HEK293T (cell line): Measurements from ENCODE around the gene HNRNPU.

ENCODE experiments used
- CTCF ChIA-PET: fragments of 350-600 bp; formaldehyde crosslinking; extraction: SDS; loops from one replicate; lab custom pipeline; 2021; ENCODE audit warnings: antibody characterized with exemption, inconsistent platforms; lab: Yijun Ruan, JAX
- POLR2A ChIA-PET: fragments of 350-600 bp; formaldehyde crosslinking; extraction: SDS; loops from one replicate; lab custom pipeline; 2020; ENCODE audit warnings: antibody characterized with exemption, inconsistent platforms; lab: Yijun Ruan, JAX
- DNase-seq: peaks from one replicate; pipeline ENCODE4 v3.0.0; 2012; ENCODE audit warnings: mixed read lengths; ENCODE audit errors: extremely low spot score
- ARNT ChIP-seq: fragments of 450-650 bp; IDR thresholded peaks from 2 replicates; pipeline ENCODE4 v1.6.1; 2017; ENCODE audit warnings: mild to moderate bottlenecking
- BHLHE40 ChIP-seq: fragments of 450-650 bp; IDR thresholded peaks from 2 replicates; pipeline ENCODE4 v1.6.1; 2016; ENCODE audit warnings: mild to moderate bottlenecking, moderate library complexity, borderline replicate concordance
- CTBP1 ChIP-seq: fragments of 450-650 bp; IDR thresholded peaks from 2 replicates; pipeline ENCODE4 v1.6.1; 2016; ENCODE audit warnings: borderline replicate concordance
- ELF4 ChIP-seq: fragments of 450-650 bp; IDR thresholded peaks from 2 replicates; pipeline ENCODE4 v1.6.1; 2017; ENCODE audit warnings: antibody characterized with exemption
- FOXA1 ChIP-seq: fragments of 450-650 bp; IDR thresholded peaks from 2 replicates; pipeline ENCODE4 v1.6.1; 2016; ENCODE audit warnings: mild to moderate bottlenecking
- FOXK2 ChIP-seq: fragments of 450-650 bp; IDR thresholded peaks from 2 replicates; pipeline ENCODE4 v1.6.1; 2016; ENCODE audit warnings: mild to moderate bottlenecking
- FOXM1 ChIP-seq: fragments of 450-650 bp; IDR thresholded peaks from 2 replicates; pipeline ENCODE4 v1.6.1; 2017; ENCODE audit warnings: mild to moderate bottlenecking, borderline replicate concordance
- HDGF ChIP-seq: fragments of 450-650 bp; IDR thresholded peaks from 2 replicates; pipeline ENCODE4 v1.6.1; 2017; ENCODE audit warnings: antibody characterized with exemption, borderline replicate concordance
- L3MBTL2 ChIP-seq: fragments of 450-650 bp; conservative IDR thresholded peaks from 2 replicates; pipeline ENCODE4 v1.6.1; 2016; ENCODE audit warnings: mild to moderate bottlenecking
- LEF1 ChIP-seq: fragments of 450-650 bp; IDR thresholded peaks from 2 replicates; pipeline ENCODE4 v1.6.1; 2017; ENCODE audit warnings: mild to moderate bottlenecking, borderline replicate concordance
- NFRKB ChIP-seq: fragments of 450-650 bp; IDR thresholded peaks from 2 replicates; pipeline ENCODE4 v1.6.1; 2016; ENCODE audit warnings: mild to moderate bottlenecking, moderate library complexity
- SP1 ChIP-seq: fragments of 450-650 bp; IDR thresholded peaks from 2 replicates; pipeline ENCODE4 v1.6.1; 2017
- SUZ12 ChIP-seq: fragments of 450-650 bp; IDR thresholded peaks from 2 replicates; pipeline ENCODE4 v1.6.1; 2016; ENCODE audit warnings: mild to moderate bottlenecking
- TARDBP ChIP-seq: fragments of 450-650 bp; IDR thresholded peaks from 2 replicates; pipeline ENCODE4 v1.6.1; 2016
- ZNF384 ChIP-seq: fragments of 450-650 bp; IDR thresholded peaks from 2 replicates; pipeline ENCODE4 v1.6.1; 2016
- TF ChIP-seq, protein P1 (sequence below): fragments of 450-650 bp; IDR thresholded peaks from 2 replicates; pipeline ENCODE4 v1.6.1; 2016

The HNRNPU gene

DNA sequence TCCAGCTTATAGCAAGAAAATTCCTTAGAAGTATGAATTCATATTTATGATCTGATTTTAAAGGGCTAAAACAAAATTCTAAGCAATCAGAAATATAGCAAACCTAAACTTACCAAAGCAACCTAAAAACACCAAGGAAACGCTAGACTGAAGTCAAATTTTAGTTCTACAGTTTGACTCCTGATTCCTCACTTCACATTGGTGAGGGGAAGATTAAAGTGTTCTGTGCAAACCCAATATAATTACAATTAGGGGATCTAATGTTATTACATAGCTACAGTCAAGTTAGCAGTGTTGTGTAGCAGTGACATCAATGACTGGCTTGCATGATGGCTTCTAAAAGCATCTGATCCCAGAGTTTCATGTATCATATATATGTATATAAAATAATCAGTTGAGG lies 11.6 kb downstream of the HNRNPU start:
- TF ChIP-seq ARNT: no peak
- no peak for TF ChIP-seq HDGF
- TF ChIP-seq CTBP1: no peak
- TF ChIP-seq LEF1: no peak
- TF ChIP-seq SUZ12: no peak
- no peak for TF ChIP-seq TARDBP
- no peak for TF ChIP-seq FOXA1
- TF ChIP-seq, protein P1, sequence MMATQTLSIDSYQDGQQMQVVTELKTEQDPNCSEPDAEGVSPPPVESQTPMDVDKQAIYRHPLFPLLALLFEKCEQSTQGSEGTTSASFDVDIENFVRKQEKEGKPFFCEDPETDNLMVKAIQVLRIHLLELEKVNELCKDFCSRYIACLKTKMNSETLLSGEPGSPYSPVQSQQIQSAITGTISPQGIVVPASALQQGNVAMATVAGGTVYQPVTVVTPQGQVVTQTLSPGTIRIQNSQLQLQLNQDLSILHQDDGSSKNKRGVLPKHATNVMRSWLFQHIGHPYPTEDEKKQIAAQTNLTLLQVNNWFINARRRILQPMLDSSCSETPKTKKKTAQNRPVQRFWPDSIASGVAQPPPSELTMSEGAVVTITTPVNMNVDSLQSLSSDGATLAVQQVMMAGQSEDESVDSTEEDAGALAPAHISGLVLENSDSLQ: no peak
- no peak for TF ChIP-seq FOXK2
- no peak for TF ChIP-seq SP1
- no peak for TF ChIP-seq NFRKB
- CTCF ChIA-PET: no interaction called here
- DNase-seq: no peak
- POLR2A ChIA-PET: interaction anchor here (0.9 to 4.8 kb wide), 3 partner anchors 9 to 190 kb away, joined by 3 to 37 read pairs (median 6); partner anchors contain the start of genes COX20 and HNRNPU

- CTCF ChIA-PET: interaction anchor here (1.2 kb wide), 1 partner anchor 191 kb away, joined by 7 read pairs; no protein-coding TSS in a partner anchor
- no peak for TF ChIP-seq LEF1
- TF ChIP-seq FOXK2: 0 out of 2 replicates have a peak, but pooled peaks have one; percentile 29
- TF ChIP-seq, protein P1: no peak
- no peak for DNase-seq
- POLR2A ChIA-PET: interaction anchor here (0.7 to 4.8 kb wide), 3 partner anchors 10 to 191 kb away, joined by 3 to 37 read pairs (median 3); partner anchors contain the start of gene HNRNPU
These were observed 12.7 kb downstream of the HNRNPU start for GRCh38 chr1:244851546-244852231.

GRCh38 chr1:244850896-244851295 lies 13.4 kb downstream of the HNRNPU start:
- TF ChIP-seq FOXK2 (no peak), NFRKB (no peak), SUZ12 (no peak), TARDBP (no peak), ELF4 (no peak; the same call in 1 of the 2 replicates), LEF1 (no peak)
- ChIA-PET POLR2A (interaction anchor here (1.3 to 4.8 kb wide), 2 partner anchors 11 to 15 kb away, joined by 4 to 37 read pairs; partner anchors contain the start of genes COX20 and HNRNPU), CTCF (interaction anchor here (0.7 to 1.2 kb wide), 2 partner anchors 90 to 192 kb away, joined by 5 to 7 read pairs; no protein-coding TSS in a partner anchor)
- no peak for DNase-seq

DNA sequence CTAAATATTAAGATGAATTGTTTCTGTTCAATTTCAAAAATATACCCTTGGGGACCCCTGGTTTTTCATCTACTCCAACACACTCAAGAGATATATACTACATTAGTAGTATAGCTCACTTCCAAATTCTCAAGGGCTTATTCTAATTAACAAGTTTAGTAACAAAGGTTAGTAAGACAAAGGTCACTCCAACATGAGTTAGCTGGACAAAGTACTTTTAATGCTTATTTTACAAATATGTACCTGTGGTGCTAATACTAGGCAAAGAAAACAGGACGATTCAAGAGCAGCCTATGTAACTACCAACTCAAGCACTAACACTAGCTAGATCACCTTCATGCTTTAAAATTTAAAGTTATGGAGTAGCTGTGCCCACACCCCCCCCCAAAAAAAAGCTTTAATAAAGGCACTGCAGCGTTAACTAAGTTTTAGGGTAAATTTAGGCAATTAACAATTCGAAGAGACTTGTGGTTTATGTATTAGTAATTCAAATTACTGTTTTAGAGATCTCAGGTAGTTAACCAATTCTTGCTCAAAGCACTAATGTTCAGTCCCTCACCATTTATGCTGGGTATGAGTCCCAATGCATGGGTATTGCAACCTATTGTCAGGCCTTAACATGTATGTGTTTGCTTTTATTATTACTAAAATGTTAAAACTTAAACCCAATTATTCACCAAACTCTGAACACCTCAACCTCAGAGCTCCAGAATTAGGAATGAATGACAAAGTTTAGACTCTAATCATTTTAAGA lies 14.1 kb downstream of the HNRNPU start:
- ChIA-PET POLR2A (interaction anchor here (1.3 to 4.8 kb wide), 2 partner anchors 12 to 14 kb away, joined by 4 to 37 read pairs; partner anchors contain the start of genes COX20 and HNRNPU), CTCF (interaction anchor here (0.7 kb wide), 1 partner anchor 91 kb away, joined by 5 read pairs; no protein-coding TSS in a partner anchor)
- DNase-seq: no peak
- TF ChIP-seq NFRKB (peak; percentile 26; the same call in 1 of the 2 replicates), FOXM1 (no peak)

GRCh38 chr1:244849189-244849866 lies 15.0 kb downstream of the HNRNPU start:
- POLR2A ChIA-PET: interaction anchor here (1.3 to 4.8 kb wide), 2 partner anchors 13 kb away, joined by 4 to 37 read pairs; partner anchors contain the start of genes COX20 and HNRNPU
- CTCF ChIA-PET: interaction anchor here (0.7 kb wide), 1 partner anchor 1102 kb away, joined by 6 read pairs; no protein-coding TSS in a partner anchor
- no peak for TF ChIP-seq ELF4
- DNase-seq: no peak

- POLR2A ChIA-PET: interaction anchor here (1.3 kb wide), 1 partner anchor 15 kb away, joined by 4 read pairs; no protein-coding TSS in a partner anchor
- DNase-seq: no peak
- TF ChIP-seq SP1 (no peak), ZNF384 (no peak), ELF4 (no peak), L3MBTL2 (no peak), SUZ12 (no peak), FOXK2 (no peak), HDGF (no peak), CTBP1 (no peak), BHLHE40 (no peak), FOXA1 (no peak), FOXM1 (no peak), NFRKB (no peak)
- TF ChIP-seq, protein P1: no peak
- CTCF ChIA-PET: interaction anchor here (0.6 to 1.6 kb wide), 3 partner anchors 9 to 205 kb away, joined by 3 to 6 read pairs (median 3); no protein-coding TSS in a partner anchor
These were observed 17.7 kb downstream of the HNRNPU start for GRCh38 chr1:244846653-244847052.
